SK-N-MC (cell line): Measurements from ENCODE around the gene PAK5.

ENCODE experiments used
- EZH2 ChIP-seq: fragments of 200-600 bp; sonication (generic); IDR thresholded peaks from one replicate; pipeline ENCODE4 v1.6.1; 2017; ENCODE audit warnings: antibody characterized with exemption
- POLR2AphosphoS5 ChIP-seq: IDR thresholded peaks from 2 replicates; pipeline ENCODE4 v1.6.1; 2012; ENCODE audit warnings: mild to moderate bottlenecking, low read depth, low read length, borderline replicate concordance

DNA sequence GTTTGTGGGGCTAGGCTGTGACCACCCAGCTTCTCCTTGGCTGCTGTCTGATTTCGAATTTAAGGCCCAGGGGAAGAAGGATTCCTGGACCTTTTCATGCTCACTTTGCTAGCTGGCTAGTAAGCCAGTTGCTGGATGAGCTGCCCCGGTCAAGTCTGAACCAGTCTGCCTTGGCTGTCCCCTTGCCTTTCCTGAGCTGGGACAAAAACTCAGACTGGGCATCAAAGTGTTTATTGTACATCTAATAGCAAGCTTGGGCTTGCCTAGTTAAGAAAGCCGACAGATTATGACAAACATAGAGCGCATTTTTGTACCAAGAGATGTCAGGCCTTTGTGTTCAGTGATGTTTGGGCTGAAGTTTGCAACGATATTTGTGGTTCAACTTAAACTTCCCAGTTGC lies 750 bp upstream of the PAK5 start:
- no peak for TF ChIP-seq EZH2
- no peak for TF ChIP-seq POLR2AphosphoS5
